ENCODE measurements around the gene ARHGAP15.

DNA sequence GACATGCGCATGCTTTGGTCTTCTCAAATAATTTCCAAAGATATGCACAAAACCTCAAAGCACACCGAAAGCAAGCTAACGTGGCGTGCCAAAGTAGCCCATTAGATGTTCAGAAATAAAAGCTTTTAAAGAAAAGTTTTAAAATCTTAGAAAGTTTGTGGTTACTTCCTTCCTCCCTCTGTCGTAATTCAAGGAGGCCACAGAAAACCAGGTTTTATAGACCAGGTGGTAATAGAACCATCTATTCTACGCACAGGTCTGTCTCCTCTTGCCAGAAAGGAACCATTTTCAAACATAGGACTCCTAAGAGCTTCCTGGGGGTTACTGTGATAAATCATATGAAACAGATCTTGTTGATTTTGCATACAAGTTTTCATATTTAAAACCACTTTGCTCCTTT is 487.2 kb downstream of the ARHGAP15 start:
- TF ChIP-seq EP300 (IDR thresholded peaks at IDR 0.05): no peak
- TF ChIP-seq, protein P1, sequence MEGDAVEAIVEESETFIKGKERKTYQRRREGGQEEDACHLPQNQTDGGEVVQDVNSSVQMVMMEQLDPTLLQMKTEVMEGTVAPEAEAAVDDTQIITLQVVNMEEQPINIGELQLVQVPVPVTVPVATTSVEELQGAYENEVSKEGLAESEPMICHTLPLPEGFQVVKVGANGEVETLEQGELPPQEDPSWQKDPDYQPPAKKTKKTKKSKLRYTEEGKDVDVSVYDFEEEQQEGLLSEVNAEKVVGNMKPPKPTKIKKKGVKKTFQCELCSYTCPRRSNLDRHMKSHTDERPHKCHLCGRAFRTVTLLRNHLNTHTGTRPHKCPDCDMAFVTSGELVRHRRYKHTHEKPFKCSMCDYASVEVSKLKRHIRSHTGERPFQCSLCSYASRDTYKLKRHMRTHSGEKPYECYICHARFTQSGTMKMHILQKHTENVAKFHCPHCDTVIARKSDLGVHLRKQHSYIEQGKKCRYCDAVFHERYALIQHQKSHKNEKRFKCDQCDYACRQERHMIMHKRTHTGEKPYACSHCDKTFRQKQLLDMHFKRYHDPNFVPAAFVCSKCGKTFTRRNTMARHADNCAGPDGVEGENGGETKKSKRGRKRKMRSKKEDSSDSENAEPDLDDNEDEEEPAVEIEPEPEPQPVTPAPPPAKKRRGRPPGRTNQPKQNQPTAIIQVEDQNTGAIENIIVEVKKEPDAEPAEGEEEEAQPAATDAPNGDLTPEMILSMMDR (IDR thresholded peaks at IDR 0.05): no peak
